GM19099 (cell line): ENCODE data around the gene OR10P1.

Experiments used
- POLR2A ChIP-seq: IDR thresholded peaks from 3 replicates; pipeline ENCODE4 v1.6.1; 2011; ENCODE audit warnings: low read depth; ENCODE audit not compliant: insufficient read length; ENCODE audit errors: extremely low read depth

The OR10P1 gene

GRCh38 chr12:55636853-55637252, at the start of gene OR10P1:
OR10P1 (plus strand) TSS chr12:55636892; CDS start chr12:55636892, 0 bp downstream.
- TF ChIP-seq POLR2A = no peak

GRCh38 chr12:55607821-55608594, 28.7 kb upstream of the OR10P1 start:
- no peak for TF ChIP-seq POLR2A

GRCh38 chr12:55610598-55610997, 26.1 kb upstream of the OR10P1 start:
- no peak for TF ChIP-seq POLR2A

GRCh38 chr12:55612646-55613045, 24.0 kb upstream of the OR10P1 start:
- TF ChIP-seq POLR2A = no peak

- TF ChIP-seq POLR2A = no peak
Measured at GRCh38 chr12:55614764-55615163, 21.9 kb upstream of the OR10P1 start.

DNA sequence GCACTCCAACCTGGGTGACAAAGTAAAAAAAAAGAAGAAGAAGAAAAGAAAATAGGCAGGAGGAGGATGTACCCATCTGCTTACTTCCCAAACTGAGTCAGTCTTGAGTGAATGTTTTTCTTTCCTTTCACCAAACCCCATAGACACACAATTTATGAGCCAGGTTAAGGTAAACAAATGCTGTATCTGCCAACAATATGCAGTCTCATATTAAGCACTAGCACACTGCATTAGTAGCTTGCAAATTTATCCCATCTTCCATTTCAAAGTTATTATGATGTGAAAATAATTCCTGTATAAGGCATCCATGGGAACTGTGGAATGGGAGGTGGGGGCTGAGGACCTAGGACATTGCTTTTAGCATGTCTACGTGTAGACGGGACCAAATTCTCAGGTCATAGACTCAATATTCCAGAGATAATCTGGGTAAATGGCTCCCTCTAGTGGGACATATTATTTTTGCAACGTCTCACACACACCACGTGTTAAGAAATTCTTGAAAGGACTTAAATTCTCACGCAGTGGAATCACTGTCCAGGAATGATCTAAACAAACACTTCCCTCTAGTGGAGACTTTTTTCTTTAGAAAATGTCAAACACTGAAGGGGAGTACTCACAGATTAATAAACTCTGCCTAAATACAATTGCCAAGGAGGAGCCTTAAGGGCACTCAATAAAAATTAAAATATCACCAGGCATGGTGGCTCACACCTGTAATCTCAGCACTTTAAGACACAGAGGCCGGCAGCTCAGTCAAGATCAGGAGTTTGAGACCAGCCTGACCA, 17.1 kb upstream of the OR10P1 start:
- TF ChIP-seq POLR2A = no peak

- TF ChIP-seq POLR2A = no peak
Measured at GRCh38 chr12:55624056-55624455, 12.6 kb upstream of the OR10P1 start.

DNA sequence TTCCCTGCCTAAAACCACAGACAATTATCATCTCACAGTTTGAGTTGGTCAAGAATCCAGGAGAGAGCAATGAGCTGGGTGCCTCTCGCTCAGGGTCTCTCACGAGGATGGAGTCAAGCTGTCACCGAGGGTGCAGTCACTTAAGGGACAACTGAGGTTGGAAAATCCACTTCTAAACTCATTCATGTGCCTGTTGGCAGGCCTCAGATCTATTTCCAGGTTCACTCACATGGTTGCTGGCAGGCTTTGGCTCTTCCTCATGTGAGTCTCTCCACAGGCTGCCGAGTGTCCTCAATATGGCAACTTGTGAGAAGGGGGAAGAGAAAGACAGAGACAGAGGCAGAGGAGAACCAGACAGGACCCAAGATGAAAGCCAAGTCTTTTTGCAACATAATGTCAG, 10.5 kb upstream of the OR10P1 start:
- TF ChIP-seq POLR2A = no peak

DNA sequence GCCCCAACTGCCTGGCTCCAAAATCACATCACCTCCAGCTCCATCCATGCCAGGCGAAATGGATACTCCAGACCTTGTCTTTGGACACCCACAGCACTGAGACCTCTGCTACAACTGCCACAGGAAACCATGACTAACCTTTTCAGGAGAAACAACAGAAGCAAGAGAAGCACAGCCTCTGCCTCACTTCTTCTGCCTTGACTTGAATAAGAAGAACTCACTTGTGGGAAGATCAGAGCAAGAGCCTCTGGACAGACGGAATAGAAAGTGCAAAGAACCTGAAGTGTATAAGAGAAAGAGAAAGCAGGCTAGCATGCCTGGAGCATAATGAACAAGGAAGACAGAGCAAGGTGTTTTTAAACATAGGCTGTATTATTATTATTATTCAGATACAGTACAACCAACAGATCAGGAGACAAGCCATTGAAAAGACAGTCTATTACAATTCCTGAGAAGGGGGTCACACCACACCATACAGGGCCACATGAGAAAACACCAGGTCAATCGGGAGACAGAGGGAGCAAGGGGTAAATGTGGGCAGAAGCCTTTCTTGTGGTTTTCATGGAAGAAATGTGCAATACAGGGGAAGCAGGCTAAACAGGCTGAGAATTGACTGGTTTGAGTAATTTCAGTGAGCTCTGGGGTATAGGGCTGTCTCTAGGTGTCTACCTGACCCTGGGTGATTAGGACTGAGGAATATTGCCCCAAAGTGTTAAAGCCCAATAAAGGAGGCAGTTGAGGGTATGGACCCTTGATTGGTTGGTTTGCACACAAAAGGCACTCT, 7.4 kb upstream of the OR10P1 start:
- no peak for TF ChIP-seq POLR2A

DNA sequence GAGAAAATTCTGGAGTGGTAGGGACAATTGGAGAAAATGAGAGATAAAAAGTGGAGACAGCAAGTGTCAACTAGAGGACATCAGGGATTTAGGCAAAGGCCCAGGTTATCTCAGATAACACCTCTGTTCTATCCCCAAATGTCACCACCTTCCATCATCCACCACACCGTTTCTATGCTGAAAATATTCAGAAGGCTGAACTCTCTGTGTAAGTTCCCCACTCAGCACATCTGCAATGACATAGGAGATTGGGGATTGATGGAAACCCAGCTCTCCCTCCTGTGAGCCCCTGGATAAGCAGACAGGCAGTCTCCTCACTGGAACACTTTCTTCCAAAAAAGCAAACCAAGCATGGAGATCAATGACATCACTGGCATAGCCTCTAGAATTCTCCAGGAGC, 5.6 kb upstream of the OR10P1 start:
- no peak for TF ChIP-seq POLR2A

DNA sequence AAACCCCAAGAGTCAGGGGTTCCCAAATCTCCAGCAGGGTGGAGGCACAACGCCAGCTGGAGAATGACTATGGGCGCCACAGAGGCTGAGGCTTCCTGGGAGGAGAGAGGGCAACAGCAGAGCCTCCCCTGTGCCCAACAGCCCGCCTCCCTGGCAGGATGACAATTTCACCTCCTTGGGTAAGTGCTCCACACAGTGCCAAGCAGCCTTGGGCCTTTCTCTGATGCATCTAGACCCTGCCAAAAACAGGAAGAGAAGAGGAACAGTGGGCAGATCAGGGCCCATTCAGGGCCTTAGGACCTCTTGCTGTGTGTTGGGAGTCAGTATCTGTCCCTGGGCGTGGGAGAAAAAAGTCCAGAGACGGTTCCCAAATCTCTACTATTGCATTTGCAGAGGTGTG, 5.0 kb upstream of the OR10P1 start:
- TF ChIP-seq POLR2A = no peak

- no peak for TF ChIP-seq POLR2A
Measured at GRCh38 chr12:55633151-55633550, 3.5 kb upstream of the OR10P1 start.

GRCh38 chr12:55636116-55636655, 506 bp upstream of the OR10P1 start:
- TF ChIP-seq POLR2A = no peak

DNA sequence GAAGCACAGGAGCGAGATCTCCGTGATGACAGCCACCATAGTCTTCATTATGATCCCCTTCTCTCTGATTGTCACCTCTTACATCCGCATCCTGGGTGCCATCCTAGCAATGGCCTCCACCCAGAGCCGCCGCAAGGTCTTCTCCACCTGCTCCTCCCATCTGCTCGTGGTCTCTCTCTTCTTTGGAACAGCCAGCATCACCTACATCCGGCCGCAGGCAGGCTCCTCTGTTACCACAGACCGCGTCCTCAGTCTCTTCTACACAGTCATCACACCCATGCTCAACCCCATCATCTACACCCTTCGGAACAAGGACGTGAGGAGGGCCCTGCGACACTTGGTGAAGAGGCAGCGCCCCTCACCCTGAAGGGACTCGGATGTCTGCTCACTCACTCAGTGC, 775 bp downstream of the OR10P1 start:
- no peak for TF ChIP-seq POLR2A

- no peak for TF ChIP-seq POLR2A
Measured at GRCh38 chr12:55641595-55641994, 4.9 kb downstream of the OR10P1 start.
